ENCODE data around the gene PSKH1.

Gene PSKH1

GRCh38 chr16:67942510-67943255, 49.6 kb downstream of the PSKH1 start:
- DNase-seq = no peak

DNA sequence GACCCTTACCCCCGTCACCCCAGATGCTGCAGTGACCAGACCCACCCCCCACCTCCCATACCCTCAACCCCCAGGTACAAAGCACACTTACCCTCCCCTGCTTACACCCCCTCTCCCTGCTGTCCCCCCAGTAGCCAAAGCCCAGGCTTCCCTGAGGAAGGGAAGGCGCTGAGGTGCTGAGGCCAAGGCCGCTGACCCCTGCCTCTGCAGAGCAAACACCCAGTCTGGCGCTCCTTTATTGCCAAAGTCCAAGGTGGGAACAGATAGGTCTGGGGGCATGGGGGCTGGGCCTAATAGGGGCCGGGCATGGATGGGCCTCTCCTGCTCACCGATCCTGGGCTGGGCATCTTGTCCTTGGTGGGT, 50.2 kb downstream of the PSKH1 start:
- DNase-seq = no peak

DNA sequence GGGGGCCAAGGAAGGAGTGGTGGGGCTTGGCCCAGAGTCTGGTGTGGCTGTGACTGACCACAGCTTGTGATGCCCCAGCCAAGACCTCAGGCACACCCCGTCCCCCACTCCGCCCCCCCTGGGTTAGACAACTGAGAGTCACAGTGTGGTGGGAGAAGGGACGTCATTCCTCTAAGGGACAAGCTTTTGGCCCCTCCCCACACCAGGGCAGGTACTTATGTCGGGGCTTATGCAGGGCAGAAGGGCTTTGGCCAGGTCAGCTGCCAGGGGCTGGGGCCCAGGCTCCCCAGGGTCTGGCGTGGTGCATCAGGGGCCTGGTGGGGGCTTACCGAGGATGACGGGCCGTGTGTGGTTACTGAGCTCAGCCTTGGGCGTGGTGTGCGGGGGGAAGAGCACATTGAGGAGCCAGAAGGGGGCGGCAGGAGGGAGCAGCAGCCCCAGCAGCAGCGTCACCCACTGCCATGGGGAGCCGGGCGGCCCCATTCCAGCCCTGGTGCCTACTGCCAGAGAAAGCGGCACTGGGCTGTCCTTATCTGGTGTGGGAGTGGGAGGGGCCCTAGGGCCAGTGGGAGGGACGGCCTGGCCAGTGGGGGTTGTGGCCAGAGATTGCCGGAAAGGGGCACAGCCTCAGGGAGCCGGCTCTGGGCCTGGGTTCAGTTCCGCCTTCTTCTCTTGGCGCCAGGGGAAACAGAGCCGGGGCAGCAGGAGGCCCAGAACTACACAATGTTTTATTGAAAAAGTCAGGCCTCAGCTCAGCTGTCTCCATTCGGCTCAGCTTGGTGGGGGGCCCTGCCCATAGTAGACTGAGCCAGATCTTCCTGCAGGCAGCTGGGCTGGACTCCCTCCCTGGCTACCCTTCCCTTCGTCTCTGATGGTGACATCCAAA, 50.8 kb downstream of the PSKH1 start, which contains the start of gene LCAT:
Gene LCAT, minus strand, starts transcription at position 502 of the 886 bp plus-strand sequence. Its CDS starts 19 bp downstream, at position 483.
- no peak for DNase-seq

- DNase-seq = no peak
Observed at GRCh38 chr16:67944690-67945391, 51.8 kb downstream of the PSKH1 start.

DNA sequence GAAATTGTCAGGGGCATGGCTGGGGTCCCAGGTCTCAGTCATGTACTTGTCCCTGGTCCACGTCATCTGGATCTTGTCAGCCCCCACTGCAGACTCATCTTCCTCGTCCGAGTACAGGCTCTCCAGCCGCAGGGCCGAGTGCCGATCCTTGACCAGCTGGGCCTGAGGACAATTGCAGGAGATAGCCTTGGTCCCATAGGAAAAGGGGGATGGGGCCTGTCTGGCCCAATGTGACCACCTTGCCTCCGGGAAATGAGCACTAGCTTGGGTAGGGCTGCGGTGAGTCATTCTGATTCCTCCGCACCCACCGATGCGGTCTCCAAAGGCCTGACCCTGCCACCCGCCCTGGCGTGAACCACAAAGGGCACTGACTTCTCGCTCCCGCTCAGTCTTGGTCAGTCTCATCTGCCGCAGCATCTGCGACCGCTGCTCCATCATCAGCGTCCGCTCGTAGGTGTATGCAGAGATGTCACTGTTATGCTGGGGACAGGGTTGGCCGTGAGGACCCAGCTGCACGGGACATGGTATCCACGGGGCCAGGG, 52.4 kb downstream of the PSKH1 start:
- DNase-seq = no peak

GRCh38 chr16:67946128-67946569, 53.1 kb downstream of the PSKH1 start:
- no peak for DNase-seq

DNA sequence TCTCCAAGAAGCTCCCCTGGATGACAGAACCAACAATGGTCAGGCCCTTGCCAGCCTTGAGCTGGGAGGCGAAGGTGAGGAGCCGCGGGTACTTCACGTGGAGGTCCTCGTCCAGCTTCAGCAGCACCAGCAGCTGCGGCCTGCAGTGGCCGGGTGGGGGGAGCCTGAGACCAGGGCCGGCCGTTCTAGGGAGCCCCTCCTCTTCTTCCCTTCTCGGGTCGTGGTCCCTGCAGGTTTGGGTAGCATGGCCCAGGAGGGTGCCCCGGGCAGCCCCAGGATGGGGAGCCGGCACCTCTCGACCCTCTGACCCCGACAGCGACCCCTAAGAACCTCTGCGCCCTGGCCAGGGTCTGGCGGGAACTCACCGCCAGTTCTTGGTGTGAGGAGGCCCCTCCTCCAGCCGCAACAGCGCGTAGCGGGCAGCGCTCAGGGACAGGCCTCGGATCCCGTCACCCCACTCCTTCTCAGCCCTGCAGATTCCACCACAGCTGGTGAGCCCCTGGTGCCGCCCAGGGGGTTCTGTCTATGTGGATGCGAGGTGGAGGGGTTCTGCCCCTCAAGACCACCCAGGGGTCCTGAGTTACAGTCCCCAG, 54.0 kb downstream of the PSKH1 start:
- DNase-seq = no peak

GRCh38 chr16:67948015-67948414, 55.0 kb downstream of the PSKH1 start:
- no peak for DNase-seq

GRCh38 chr16:67949645-67950044, 56.6 kb downstream of the PSKH1 start:
- no peak for DNase-seq

GRCh38 chr16:67950335-67950843, 57.3 kb downstream of the PSKH1 start:
- DNase-seq = no peak

DNA sequence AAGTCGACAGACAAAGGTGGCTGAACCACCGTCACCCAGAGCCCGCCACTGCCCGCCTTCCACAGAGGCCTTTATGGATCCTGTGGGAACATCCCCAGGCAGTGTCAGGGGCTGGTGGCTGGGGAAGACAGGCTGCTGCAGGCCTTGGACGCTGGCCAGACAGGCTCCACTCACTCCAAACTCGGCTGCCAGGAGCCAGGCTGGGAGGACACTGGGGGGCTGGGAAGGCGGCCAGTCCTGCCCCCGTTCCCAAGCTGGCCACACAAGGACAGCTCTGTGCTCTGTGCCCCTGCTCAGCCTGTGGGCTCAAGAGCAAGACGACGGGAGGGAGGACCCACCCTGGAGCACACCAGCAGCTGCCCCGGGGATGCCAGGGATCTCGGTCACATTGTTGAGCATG, 58.4 kb downstream of the PSKH1 start:
- DNase-seq = no peak

DNA sequence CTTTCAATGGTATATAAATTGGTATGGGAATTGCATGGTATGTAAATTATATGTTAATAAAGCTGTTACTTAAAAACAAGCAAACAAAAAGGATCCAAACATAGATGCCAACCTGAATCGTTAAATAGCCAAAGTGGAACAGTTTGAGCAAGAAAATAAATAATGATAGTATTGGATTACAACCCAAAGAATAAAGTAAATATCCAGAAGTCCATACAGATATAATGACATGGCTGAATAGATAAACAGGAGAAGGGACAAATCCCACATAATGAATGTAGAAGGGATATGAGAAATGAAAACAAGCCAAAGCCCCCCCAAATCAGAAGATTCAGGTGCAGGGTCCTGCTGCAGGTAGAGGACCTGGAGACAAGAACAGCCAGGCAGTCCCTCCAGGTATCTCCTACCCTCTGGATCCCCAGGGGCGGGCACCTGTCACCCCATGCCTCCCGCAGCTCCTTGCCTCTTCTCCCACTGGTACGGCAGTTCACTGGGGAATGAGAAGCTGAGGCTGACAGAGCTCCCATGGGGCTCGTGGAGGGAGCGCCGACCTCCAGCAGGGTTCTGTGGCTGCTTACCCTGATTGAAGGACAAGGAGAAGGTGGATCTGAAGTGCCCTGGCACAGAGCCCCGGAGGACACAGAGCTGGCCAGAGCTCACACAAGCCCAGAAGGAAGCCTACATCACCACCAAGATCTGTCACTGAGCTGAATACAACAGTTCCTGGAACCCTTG, 60.8 kb downstream of the PSKH1 start:
- no peak for DNase-seq

DNA sequence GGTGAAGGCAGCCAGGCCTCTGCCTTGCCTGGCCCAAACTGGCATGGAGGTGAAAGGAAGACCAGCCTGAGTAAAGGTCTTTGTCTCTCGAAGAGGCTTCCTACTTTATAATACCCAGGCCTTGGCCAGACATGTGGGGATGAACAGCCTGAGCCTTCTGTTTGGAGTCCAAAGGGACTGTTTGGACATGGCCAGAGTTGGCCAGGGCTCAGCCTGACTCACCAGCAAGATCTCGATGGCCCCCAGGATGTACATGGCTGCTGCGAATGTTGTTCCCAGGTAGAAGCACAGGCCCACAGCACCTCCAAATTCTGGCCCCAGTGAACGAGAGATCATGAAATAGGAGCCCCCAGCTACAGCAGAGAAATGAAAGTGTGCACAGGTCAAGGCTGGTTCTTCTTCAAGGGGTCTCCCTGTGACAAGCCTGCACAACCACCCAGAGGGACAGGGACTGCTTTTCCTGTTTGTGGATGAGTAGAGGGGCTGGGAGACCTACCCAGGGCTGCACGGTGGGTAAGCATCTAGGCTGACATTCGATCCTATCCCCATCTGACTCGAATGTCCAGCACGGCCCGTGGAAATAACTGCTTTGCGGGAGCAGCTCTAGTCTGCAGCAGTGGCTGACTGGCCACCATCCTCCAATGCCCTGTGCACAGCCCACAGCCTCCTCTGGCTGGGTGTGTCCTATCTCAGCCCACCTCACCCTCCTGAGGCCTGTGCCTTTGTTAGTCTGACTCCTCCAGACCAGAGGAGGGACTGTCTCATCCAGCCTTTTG, 61.6 kb downstream of the PSKH1 start:
- no peak for DNase-seq

DNA sequence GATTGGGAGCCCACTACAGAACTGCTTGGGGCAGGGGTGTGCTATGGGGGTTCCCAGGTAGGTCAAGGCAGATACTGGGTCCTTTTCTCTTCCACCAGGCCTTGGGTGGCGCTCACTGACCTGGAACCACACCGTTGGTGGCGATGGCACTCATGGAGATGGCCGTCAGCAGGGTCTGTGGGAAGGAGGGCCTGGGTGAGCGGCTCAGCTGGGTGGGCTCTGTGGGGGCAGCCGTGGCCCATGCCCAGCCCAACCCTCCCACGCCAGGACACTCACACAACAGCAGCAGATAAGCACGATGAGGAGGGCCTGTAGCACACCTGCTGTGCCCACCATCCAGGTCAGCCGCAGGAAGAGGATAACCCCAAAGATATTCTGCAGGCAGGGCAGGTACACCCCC, 64.6 kb downstream of the PSKH1 start:
- DNase-seq = no peak

DNA sequence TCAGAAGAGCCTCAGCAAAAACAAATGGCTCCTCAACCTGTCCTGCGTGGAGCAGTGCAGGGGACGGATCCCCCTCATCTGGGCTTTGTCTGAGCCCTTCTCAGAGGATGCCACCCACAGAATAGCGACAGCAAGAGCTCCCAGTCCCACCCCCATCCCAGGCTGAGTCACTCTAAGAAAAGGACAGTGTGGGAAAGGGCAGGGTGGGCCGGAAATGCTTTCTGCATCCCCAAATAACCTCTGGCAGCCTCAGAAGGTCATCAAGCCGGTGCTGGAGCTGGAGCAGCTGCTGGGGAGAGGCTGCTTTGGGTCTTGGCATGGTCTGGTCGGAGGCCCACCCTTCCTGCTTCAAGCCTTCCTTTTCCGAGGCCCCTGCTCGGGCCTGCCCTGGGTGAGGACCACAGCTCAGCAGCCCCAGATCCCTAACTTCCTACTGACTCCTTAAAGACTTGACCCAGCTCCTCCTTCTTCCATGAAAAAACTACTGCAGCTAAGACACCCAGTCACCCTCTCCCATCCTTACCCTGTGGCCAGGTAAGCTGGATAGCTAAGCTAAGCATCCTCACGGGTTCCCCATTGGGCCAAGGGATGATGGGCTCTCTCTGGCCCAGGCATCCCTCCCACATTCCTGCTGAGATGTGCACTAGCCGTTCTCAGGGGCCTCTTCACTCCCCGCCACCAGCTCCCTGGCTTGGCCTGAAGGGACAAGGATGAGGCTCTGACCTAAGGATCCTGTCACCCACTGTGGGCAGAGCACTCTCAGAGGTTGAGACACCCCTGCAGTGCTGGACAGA, 66.7 kb downstream of the PSKH1 start:
- no peak for DNase-seq

- DNase-seq = peak; percentile 50
Observed at GRCh38 chr16:67961551-67961957, 68.5 kb downstream of the PSKH1 start.

DNA sequence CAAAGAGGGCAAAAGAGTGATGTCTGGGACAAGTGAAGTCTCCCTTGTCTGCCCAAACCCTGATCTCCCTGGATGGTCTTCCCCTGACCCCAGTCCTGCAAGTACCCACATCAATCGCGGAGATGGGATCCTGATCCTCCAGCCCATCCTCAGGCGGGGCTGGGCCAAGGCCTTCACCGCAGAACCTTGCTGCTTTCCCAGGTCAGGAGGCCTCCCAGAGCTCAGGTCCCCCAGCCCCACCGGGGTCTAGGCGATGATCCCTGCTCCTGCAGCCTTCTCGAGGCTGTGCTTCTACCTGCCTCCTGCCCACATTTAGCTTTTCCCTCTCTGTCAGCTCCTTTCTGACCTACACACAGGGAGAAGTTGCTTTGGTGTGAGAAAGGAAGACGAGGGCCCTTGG, 69.1 kb downstream of the PSKH1 start:
- no peak for DNase-seq

DNA sequence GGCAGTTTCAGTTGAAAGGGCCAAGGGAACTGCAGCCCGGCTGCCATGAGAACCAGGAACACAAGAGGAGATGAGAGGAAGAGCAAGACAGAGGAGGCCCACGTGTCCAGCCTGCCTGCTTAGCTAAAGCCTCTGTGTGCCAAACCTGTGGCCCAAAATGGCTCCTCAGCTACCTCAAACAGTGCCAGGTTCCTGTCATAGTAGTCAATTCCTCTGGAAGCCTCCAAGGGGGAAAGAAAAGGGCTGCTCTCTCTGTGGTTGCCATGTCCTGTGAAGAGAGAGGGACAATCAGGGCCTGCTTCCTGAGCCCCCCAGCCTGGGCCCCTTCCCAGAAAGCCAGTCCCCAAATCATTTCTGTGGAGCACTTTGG, 70.2 kb downstream of the PSKH1 start:
- no peak for DNase-seq

DNA sequence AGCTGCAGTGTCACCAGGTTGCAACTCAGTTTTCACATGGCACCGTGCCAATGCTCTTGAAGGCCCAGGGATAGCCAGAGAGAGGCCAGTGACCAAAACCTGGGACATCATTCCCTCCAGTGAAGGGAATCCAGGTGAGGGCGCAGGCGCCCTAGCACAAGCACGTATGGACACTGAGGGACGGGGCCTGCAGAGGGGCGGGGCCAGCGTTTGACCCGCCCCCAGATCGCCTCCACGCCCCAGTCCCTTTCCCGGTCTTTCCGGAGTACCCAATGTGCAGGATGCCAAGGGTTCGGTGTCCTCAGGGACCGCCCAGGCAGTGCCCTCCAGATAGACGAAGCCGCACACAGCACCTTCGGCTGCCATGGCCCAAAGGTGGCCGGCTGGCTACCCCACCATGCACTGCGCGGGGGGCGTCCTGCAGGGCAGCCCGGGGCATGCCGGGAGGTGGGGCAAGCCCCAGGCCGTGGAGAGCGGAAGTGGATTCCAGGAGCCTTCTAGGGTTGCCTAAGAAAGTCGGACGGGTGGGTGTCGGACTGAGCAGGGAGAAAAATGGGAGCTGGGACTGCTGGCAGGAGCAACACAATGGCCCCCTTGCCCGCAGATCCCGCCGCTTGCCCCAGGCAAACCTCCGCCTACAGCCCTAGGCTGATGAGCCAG, 70.7 kb downstream of the PSKH1 start:
- DNase-seq = no peak
